Left ventricle myocardium inferior (tissue), 1 donor: ENCODE measurements around the gene UCMA. TPM values are rescaled to one million over a fixed set of nuclear protein-coding genes. Genes with fewer than 3 reads are reported as not detected.

Source experiments
- DNase-seq: peaks from one replicate; pipeline ENCODE4 v3.0.0-alpha.2; 2020
- H3K27ac ChIP-seq: fragments of 200-600 bp; replicated peaks from 2 replicates; pipeline ENCODE4 v1.8.0; 2021
- H3K27me3 ChIP-seq: fragments of 200-600 bp; 2 replicates; pipeline ENCODE4 v1.8.0; 2021; ENCODE audit warnings: low read depth
- H3K36me3 ChIP-seq: fragments of 200-600 bp; 2 replicates; pipeline ENCODE4 v1.8.0; 2021
- H3K4me1 ChIP-seq: fragments of 200-600 bp; 2 replicates; pipeline ENCODE4 v1.8.0; 2021
- H3K4me3 ChIP-seq: fragments of 200-600 bp; 2 replicates; pipeline ENCODE4 v1.8.0; 2021; ENCODE audit warnings: mild to moderate bottlenecking, moderate library complexity
- H3K9me3 ChIP-seq: fragments of 200-600 bp; replicated peaks from 2 replicates; pipeline ENCODE4 v1.8.0; 2021
- intact Hi-C: fragments of 100-400 bp; cut with micrococcal nuclease; formaldehyde crosslinking; loops from one replicate; pipeline ENCODE4 v1.11.0; 2022
- total RNA-seq: library from RNA; stranded (reverse); fragmentation: NEBNext Ultra II Directional; extraction: Animal tissue kit (Norgen Biotek cat#: 25700); gene quantifications from one replicate; pipeline ENCODE4 v1.2.1, GENCODE V29; 2021
- TF ChIP-seq, protein P1 (sequence below): fragments of 200-600 bp; IDR thresholded peaks from 2 replicates; pipeline ENCODE4 v1.8.0; 2021; ENCODE audit warnings: antibody characterized with exemption, mild to moderate bottlenecking, borderline replicate concordance
- donor health status: DM: no; HTN: yes; CAD: no; lungs with severe emphysema.

UCMA gene
- total RNA-seq, 1 donor from 2014 or later = not detected

DNA sequence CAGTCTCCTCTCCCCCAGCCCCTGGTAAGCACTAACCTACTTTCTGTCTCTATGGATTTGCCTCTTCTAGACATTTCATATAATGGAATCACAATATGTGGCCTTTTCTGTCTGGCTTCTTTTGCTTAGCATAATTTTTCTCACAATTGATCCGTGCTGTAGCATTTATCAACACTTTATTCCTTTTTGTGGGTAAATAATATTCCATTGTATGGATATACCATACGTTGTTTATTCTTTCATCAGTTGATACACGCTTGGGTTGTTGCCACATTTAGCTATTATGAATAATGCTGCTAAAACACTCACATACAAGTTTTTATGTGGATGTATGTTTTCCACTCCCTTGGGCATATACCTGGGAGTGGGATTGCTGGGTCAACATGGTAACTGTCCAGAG, 47.0 kb downstream of the UCMA start:
- TF ChIP-seq, protein P1, sequence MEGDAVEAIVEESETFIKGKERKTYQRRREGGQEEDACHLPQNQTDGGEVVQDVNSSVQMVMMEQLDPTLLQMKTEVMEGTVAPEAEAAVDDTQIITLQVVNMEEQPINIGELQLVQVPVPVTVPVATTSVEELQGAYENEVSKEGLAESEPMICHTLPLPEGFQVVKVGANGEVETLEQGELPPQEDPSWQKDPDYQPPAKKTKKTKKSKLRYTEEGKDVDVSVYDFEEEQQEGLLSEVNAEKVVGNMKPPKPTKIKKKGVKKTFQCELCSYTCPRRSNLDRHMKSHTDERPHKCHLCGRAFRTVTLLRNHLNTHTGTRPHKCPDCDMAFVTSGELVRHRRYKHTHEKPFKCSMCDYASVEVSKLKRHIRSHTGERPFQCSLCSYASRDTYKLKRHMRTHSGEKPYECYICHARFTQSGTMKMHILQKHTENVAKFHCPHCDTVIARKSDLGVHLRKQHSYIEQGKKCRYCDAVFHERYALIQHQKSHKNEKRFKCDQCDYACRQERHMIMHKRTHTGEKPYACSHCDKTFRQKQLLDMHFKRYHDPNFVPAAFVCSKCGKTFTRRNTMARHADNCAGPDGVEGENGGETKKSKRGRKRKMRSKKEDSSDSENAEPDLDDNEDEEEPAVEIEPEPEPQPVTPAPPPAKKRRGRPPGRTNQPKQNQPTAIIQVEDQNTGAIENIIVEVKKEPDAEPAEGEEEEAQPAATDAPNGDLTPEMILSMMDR = no peak
- no peaks in the 10 kb centered on the region for H3K27me3 ChIP-seq
- no peaks in the 10 kb centered on the region for H3K4me1 ChIP-seq
- intact Hi-C loops = no loop called here
- H3K4me3 ChIP-seq = no peak overlapping the region
- no peaks in the 10 kb centered on the region for H3K36me3 ChIP-seq
- no peak overlapping the region for H3K27ac ChIP-seq
- DNase-seq = no peak
- H3K9me3 ChIP-seq = no peaks in the 10 kb centered on the region

DNA sequence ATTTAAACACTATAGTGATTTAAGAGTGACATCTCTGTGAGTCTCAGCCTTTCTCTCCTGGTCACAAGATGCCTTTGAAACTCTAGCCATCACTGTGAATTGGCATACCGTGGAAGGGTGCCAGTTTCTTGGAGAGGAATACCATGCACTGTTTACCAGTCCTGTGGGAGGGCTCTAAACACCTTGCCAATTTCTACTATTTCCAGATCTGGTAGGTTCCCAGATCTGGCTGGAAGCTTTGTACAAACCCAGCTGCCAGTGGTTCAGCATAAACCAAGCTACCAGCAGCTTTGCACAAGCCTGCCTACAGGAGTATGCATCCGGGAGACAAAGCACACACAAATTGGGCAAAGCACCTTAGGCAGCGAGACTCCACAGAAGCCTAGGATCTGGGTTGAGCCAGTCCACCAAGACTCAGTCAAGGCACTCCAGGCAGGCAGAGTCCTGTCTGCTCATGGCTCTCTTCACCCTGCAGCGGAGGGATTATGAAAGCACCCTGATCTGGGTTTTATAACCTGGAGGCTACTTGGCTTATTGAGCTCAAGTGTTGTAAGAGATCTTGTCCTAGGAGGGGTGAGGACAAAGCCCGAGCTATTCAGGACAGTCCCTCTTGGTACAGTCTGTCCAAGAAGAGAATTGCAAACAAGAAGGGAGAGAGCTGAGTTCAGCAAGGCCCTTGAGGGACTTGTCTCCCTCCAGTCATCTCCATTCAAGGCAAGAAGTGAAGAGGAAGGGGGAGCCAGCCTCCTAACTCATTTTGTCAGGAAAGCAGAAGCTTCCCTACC, 49.3 kb downstream of the UCMA start:
- Histone ChIP-seq H3K4me3 (no peak overlapping the region), H3K27ac (no peak overlapping the region), H3K36me3 (no peaks in the 10 kb centered on the region), H3K9me3 (no peaks in the 10 kb centered on the region), H3K27me3 (no peaks in the 10 kb centered on the region), H3K4me1 (no peaks in the 10 kb centered on the region)
- intact Hi-C loops = no loop called here
- TF ChIP-seq, protein P1 = no peak
- no peak for DNase-seq

DNA sequence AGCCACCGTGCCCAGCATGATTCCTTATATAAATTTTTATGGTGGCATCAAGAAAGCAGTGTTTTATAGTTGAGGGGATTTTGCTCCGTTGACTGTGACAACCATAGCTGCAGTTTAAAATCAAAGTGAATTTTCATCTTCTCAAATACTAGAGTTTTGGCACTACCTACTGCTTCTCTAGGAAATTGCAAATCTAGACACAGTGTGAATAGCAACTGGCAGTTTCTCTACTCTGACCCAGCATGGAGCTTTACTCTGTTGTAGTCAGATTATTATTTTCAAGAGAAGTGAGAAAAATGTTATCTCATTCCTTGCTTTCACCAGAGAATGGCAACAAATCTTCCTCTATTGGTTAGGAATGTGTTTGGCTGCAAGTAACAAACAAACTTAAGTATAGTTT, 49.9 kb downstream of the UCMA start:
- no peaks in the 10 kb centered on the region for H3K36me3 ChIP-seq
- H3K4me3 ChIP-seq = no peak overlapping the region
- H3K27me3 ChIP-seq = no peaks in the 10 kb centered on the region
- no peak for DNase-seq
- TF ChIP-seq, protein P1 = no peak
- intact Hi-C loops = no loop called here
- H3K9me3 ChIP-seq = no peaks in the 10 kb centered on the region
- no peak overlapping the region for H3K27ac ChIP-seq
- no peaks in the 10 kb centered on the region for H3K4me1 ChIP-seq

DNA sequence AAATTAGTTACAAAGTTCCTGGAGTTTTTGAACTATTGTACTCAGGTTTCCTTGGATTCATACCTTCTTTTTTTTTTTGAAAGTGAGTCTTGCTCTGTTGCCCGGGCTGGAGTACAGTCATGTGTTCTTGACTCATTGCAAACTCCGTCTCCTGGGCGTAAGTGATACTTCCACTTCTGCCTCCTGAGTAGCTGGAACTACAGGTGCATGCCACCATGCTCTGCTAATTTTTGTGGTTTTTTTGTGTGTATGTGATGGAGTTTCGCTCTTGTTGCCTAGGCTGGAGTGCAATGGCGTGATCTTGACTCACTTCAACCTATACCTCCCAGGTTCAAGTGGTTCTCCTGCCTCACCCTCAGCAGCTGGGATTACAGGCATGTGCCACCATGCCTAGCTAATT, 50.5 kb downstream of the UCMA start:
- Histone ChIP-seq H3K4me3 (no peak overlapping the region), H3K27ac (no peak overlapping the region), H3K9me3 (no peaks in the 10 kb centered on the region), H3K4me1 (no peaks in the 10 kb centered on the region), H3K27me3 (no peaks in the 10 kb centered on the region), H3K36me3 (no peaks in the 10 kb centered on the region)
- no peak for DNase-seq
- intact Hi-C loops = no loop called here
- TF ChIP-seq, protein P1 = no peak

DNA sequence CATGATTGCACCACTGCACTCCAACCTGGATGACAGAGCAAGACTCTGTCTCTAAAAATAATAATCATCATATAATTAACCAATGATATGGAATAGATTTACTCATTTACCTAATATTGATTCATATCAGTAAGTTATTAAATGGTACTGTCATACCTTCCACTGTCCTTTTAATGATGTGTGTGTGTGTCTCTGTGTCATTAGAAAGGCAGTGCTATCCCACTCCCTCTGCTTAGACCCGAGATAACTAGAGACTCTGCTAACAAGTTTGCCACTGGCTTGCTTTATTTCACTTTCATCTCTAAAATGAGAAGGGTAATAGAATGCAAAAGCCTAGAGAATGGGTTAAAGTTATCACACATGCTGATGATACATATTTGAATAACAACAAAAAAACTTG, 51.8 kb downstream of the UCMA start:
- Histone ChIP-seq H3K9me3 (no peaks in the 10 kb centered on the region), H3K27ac (no peak overlapping the region), H3K27me3 (no peaks in the 10 kb centered on the region), H3K36me3 (no peaks in the 10 kb centered on the region), H3K4me3 (no peak overlapping the region), H3K4me1 (no peaks in the 10 kb centered on the region)
- intact Hi-C loops = no loop called here
- TF ChIP-seq, protein P1 = no peak
- no peak for DNase-seq
